Epithelial cell of prostate (primary cell): ENCODE results near the gene WIZ.
A peak's percentile ranks its signal among the peaks of the same experiment; 100 is the strongest.

Experiments used
- DNase-seq: peaks from one replicate; pipeline ENCODE4 v3.0.0-alpha.2; 2011; ENCODE audit warnings: low read depth, low spot score
- H3K27ac ChIP-seq: fragments of 450-650 bp; 2 replicates; pipeline ENCODE4 v1.5.1; 2017; ENCODE audit warnings: mild to moderate bottlenecking

WIZ gene

DNA sequence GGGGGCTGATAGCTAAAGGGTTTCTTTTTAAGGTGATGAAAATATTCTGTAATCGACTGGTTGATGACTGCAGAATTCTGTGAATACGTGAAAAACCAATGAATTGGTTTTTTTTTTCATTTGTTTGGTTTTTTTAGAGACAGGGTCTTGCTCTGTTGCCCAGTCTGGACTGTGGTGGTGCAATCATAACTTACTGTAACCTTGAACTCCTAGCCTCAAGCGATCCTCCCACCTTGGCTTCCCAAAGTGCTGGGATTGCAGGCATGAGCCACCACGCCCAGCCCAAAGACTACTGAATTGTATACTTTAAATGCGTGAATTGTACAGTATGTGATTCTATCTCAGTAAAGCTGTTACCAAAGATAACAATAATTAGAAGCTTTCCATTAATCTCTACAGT, 55.3 kb downstream of the WIZ start:
- DNase-seq = no peak

DNA sequence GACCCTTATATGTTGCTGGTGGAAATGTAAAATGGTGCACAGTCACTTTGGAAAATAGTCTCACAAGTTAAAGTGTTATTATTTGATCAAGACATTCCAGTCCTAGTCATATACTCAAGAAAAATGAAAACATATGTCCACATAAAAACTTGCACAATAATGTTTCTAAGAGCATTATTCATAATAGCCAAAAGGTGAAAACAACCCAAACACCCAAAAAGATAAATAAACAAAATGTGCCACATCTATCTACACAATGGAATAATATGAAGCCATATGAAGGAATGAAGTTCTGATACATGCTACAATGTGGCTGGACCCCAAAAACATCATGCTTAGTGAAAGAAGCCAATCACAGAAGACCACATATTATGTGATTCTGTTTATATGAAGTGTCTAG, 55.8 kb downstream of the WIZ start:
- DNase-seq = no peak
- H3K27ac ChIP-seq = no peak overlapping the region

More for the DNA sequence above, 55.3 kb downstream of the WIZ start:
- H3K27ac ChIP-seq = no peak overlapping the region

- DNase-seq = no peak
- H3K27ac ChIP-seq = no peak overlapping the region
Observed at GRCh38 chr19:15390814-15391213, 58.9 kb downstream of the WIZ start.

GRCh38 chr19:15381864-15382263, 67.9 kb downstream of the WIZ start:
- DNase-seq = no peak
- H3K27ac ChIP-seq = peak overlapping the region; percentile 93

GRCh38 chr19:15381429-15381828, 68.3 kb downstream of the WIZ start:
- peak overlapping the region; percentile 93 for H3K27ac ChIP-seq
- no peak for DNase-seq

DNA sequence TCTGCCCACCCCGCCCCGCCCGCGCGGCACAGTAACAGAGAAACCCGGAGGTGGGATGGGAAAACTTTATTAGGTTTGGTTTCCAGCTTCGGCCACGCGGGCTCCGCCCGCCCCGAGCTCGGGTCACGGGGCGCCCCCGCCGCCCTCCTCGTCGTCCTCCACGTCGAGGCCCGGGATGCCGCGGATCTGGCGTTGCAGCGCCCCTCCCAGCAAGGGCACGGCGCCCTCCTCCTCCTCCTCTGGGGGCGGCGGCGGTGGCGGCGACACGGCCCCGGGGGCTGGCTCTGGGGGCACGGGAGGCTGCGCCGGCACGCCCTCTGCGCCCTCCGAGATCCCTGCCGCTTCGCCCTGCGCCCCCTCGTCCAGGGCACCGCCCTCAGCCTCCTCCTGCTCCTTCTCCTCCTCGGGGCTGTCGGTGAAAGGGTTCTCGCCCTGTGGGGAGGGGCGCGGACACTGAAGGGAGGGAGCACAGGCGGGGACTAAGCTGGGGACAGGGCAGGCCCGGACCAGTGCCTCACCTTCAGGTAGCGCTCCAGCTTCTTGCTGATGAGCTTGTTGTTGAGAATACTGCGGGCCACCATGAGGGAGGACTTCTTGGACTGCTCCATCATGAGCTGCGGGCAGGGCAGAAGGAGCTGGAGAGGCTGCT, 69.6 kb downstream of the WIZ start:
- DNase-seq = peak; percentile 22
- peak overlapping the region; percentile 93 for H3K27ac ChIP-seq

DNA sequence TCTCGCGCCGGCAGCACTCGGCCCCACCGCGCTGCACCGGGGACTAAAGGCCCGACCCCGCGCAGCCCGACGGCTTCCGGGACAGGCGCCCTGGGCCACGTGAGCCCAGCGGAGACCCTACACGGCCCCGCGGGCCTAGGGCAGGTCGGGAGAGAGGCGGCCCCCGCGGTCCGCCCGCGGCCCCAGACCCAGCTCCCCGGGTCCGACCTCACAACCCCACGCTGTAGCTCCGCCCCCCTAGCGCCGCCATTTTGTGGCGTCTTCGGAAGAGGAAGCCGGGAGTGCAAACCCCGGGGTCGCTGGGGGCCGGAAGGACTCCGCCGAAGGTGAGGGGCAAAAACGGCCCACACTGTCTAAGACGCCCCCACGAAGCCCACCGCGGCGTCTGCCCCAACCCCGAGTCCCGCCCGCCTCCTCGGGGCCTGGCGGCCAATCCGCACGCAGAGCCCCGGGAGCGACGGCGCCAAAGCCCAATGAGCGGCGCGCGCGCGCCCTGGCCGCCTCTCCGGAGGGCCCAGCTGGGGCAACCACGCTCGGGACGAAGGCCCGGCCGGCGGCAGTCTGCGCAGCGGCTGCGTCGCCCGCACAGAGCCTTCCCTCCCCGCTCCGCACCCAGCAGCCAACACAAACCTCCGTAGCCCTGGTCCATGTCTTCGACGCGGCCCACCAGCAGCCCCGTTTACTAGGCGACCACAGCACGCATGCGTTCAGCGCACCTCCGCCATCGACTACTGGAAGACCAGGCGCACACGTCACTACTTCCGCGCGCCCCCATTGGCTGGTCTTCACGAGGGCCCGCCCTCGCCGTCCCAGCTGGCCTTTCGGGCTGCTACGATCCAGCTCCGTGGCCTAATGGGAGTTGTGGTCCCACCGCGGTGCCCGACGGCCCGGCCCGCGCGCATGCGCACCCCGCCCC, 70.4 kb downstream of the WIZ start, which contains the start of gene AKAP8:
Gene AKAP8, minus strand, starts transcription at position 705 of the 916 bp plus-strand sequence. Its CDS starts 56 bp downstream, at position 649.
- peak; percentile 93 for DNase-seq
- H3K27ac ChIP-seq = peak within 1 kb of the TSS; percentile 93

DNA sequence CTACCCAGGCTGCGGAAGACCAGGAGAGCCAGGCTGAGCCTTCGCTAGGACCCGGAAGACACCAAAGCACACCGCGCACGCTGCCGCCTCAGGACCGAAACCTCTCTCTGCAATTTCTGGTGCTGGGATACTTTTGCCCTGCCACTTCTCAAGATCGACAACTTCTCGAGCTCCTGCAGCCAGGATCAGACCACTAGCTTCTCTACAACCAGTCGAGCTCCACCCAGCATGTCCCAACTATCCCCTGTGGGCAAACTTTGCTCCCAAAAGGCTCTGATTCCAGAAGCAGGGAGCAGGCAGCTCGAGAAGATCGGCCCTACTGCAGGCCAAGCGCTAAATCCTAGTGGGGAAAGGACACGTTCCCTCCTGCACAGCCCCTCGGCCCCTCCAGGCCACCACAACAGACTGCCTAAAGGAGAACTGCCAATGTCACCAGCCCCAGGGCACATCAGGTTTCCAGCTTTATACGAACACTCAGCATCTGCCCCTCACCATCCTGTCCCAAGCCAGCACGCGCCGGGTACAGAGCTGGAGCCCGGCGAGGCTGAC, 71.1 kb downstream of the WIZ start:
- peak overlapping the region; percentile 93 for H3K27ac ChIP-seq
- no peak for DNase-seq

- H3K27ac ChIP-seq = no peak overlapping the region
- no peak for DNase-seq
Observed at GRCh38 chr19:15374796-15375440, 74.8 kb downstream of the WIZ start.

DNA sequence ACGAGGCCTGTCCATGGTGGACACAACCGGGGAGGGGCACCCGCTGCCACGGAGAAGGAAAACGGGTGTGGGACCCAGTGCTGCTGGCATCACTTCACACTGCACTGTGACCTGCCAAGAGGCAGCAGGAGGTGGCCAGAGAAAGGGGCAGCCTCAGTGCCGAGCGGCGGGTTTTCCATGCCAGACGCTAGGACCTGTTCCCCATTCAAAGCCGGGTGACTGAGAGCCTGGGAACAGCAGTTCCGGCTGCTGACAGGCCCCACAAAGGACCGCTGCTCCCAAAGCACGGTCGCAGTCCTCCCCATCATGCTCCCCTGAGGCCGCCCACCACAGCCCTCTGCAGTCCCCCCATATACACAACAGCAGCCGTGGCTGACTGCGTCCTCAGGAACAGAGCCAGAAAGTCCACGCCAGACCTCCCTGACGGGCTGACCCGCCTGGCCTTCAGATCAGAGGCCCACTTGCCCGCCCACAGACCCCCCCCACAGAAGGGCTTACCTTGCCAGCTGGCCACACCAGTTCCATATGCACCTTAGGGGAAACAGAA, 75.6 kb downstream of the WIZ start:
- DNase-seq = no peak
- no peak overlapping the region for H3K27ac ChIP-seq

- H3K27ac ChIP-seq = no peak overlapping the region
- DNase-seq = no peak
Observed at GRCh38 chr19:15373644-15374043, 76.1 kb downstream of the WIZ start.

- H3K27ac ChIP-seq = no peak overlapping the region
- no peak for DNase-seq
Observed at GRCh38 chr19:15372891-15373301, 76.9 kb downstream of the WIZ start.

GRCh38 chr19:15372470-15372869, 77.3 kb downstream of the WIZ start:
- no peak overlapping the region for H3K27ac ChIP-seq
- no peak for DNase-seq

GRCh38 chr19:15371786-15372380, 77.9 kb downstream of the WIZ start:
- no peak for DNase-seq
- no peak overlapping the region for H3K27ac ChIP-seq

DNA sequence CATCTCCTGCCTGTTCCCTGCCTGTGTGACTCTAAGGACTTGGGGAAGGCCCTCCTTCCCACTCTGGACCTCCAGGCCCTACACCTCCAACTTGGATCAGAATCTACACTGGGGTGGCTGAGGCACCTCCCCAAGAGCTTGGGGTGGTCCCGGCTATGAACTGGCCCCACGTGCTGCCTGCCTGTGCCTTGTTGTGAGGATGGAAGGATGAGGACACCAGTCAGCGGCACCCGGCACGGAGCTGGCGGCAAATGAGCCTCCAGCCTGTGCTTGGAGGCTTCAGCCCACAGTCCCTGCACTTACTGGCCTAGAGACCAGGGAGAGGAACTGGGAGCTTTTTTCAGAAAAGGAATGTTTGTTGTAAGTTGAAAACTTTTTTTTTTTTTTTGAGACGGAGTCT, 78.6 kb downstream of the WIZ start:
- no peak for DNase-seq
- no peak overlapping the region for H3K27ac ChIP-seq
